Measurements from ENCODE around the gene SELENOO.

- TF ChIP-seq EZH2 (IDR thresholded peaks at IDR 0.05; ENCODE audit: borderline replicate concordance, low read depth, low read length, severe bottlenecking) (no peak), CTCF (IDR thresholded peaks at IDR 0.05; ENCODE audit: borderline replicate concordance, extremely low read depth, low read length, poor library complexity, severe bottlenecking) (no peak)
Observed at GRCh38 chr22:50203288-50203687, 2.5 kb downstream of the SELENOO start.

Data from DND-41 (cell line).